Osteoblast (primary cell): ENCODE data around the gene XKR8. TPM values are rescaled to one million over a fixed set of nuclear protein-coding genes. Genes with fewer than 3 reads are reported as not detected.
A peak's percentile ranks its signal among the peaks of the same experiment; 100 is the strongest.

ENCODE experiments used
- DNase-seq: peaks from one replicate; pipeline ENCODE4 v3.0.0; 2011; ENCODE audit warnings: low spot score, mixed read lengths; ENCODE audit not compliant: insufficient read length; ENCODE audit errors: missing footprints
- H2AFZ ChIP-seq: 2 replicates; pipeline ENCODE4 v1.6.0; 2011; ENCODE audit warnings: mild to moderate bottlenecking, low read length
- H3K27ac ChIP-seq: 2 replicates; pipeline ENCODE4 v1.5.1; 2011; ENCODE audit warnings: mild to moderate bottlenecking, low read depth, low read length, moderate library complexity
- H3K27me3 ChIP-seq: 2 replicates; pipeline ENCODE4 v1.6.0; 2012; ENCODE audit warnings: mild to moderate bottlenecking, control low read depth, inconsistent platforms, low read length, moderate library complexity; ENCODE audit not compliant: insufficient read depth
- H3K36me3 ChIP-seq: 2 replicates; pipeline ENCODE4 v1.5.1; 2011; ENCODE audit warnings: mild to moderate bottlenecking, low read length, control low read depth, moderate library complexity; ENCODE audit not compliant: insufficient read depth
- H3K4me1 ChIP-seq: 2 replicates; pipeline ENCODE4 v1.5.1; 2011; ENCODE audit warnings: mild to moderate bottlenecking, low read length, control low read depth, moderate library complexity; ENCODE audit not compliant: insufficient read depth
- H3K4me2 ChIP-seq: 2 replicates; pipeline ENCODE4 v1.6.0; 2011; ENCODE audit warnings: mild to moderate bottlenecking, low read length; ENCODE audit not compliant: insufficient read depth
- H3K4me3 ChIP-seq: fragments of 200-600 bp; sonication (generic); 3 replicates; pipeline ENCODE4 v1.5.1; 2012; ENCODE audit warnings: mild to moderate bottlenecking, low read length, inconsistent platforms; ENCODE audit not compliant: insufficient read depth
- H3K79me2 ChIP-seq: 2 replicates; pipeline ENCODE4 v1.6.0; 2012; ENCODE audit warnings: mild to moderate bottlenecking, low read length, control low read depth, inconsistent platforms; ENCODE audit not compliant: insufficient read depth
- H3K9me3 ChIP-seq: 2 replicates; pipeline ENCODE4 v1.5.1; 2011; ENCODE audit warnings: low read depth, low read length, control low read depth
- H4K20me1 ChIP-seq: 2 replicates; pipeline ENCODE4 v1.6.0; 2012; ENCODE audit warnings: mild to moderate bottlenecking, low read length, control low read depth; ENCODE audit not compliant: insufficient read depth
- total RNA-seq: library from RNA; depleted of rRNA; stranded (reverse); fragments of >200 nt; gene quantifications from 2 replicates; pipeline ENCODE4 v1.2.3, GENCODE V29; 2012
- TF ChIP-seq, protein P1 (sequence below): IDR thresholded peaks from 2 replicates; pipeline ENCODE4 v1.5.1; 2011; ENCODE audit warnings: mild to moderate bottlenecking, low read depth, low read length, moderate library complexity; ENCODE audit errors: extremely low read depth

The XKR8 gene
- total RNA-seq, 1 donor: 9.4 TPM

DNA sequence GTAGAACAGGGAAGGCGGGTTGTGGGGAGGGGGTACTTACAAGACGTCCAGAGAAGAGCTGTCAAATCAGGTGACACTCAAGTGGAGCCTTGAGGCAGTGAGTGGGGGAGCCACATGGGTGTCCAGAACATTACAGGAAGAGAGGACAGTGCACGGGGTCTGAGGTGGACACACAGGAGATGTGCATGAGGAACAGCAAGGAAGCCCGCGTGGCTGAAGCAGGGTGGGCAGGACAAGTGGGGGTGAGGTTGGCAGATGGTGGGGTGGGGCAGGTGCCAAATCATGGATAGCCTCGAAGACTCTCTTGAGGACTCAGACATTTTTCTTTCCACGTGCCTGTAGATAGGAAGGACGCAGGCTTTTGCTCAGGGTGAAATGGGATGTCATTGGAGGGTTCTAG is 24.1 kb upstream of the XKR8 start:
- Histone ChIP-seq H3K36me3 (no peaks in the 10 kb centered on the region), H4K20me1 (no peaks in the 10 kb centered on the region), H3K4me1 (peaks cover 24% of the 10 kb centered on the region), H3K27ac (no peak overlapping the region), H2AFZ (no peak overlapping the region), H3K4me2 (peak overlapping the region; percentile 78), H3K79me2 (no peaks in the 10 kb centered on the region), H3K4me3 (no peak overlapping the region), H3K9me3 (no peaks in the 10 kb centered on the region), H3K27me3 (peaks cover 17% of the 10 kb centered on the region)
- no peak for DNase-seq
- TF ChIP-seq, protein P1, sequence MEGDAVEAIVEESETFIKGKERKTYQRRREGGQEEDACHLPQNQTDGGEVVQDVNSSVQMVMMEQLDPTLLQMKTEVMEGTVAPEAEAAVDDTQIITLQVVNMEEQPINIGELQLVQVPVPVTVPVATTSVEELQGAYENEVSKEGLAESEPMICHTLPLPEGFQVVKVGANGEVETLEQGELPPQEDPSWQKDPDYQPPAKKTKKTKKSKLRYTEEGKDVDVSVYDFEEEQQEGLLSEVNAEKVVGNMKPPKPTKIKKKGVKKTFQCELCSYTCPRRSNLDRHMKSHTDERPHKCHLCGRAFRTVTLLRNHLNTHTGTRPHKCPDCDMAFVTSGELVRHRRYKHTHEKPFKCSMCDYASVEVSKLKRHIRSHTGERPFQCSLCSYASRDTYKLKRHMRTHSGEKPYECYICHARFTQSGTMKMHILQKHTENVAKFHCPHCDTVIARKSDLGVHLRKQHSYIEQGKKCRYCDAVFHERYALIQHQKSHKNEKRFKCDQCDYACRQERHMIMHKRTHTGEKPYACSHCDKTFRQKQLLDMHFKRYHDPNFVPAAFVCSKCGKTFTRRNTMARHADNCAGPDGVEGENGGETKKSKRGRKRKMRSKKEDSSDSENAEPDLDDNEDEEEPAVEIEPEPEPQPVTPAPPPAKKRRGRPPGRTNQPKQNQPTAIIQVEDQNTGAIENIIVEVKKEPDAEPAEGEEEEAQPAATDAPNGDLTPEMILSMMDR: no peak

DNA sequence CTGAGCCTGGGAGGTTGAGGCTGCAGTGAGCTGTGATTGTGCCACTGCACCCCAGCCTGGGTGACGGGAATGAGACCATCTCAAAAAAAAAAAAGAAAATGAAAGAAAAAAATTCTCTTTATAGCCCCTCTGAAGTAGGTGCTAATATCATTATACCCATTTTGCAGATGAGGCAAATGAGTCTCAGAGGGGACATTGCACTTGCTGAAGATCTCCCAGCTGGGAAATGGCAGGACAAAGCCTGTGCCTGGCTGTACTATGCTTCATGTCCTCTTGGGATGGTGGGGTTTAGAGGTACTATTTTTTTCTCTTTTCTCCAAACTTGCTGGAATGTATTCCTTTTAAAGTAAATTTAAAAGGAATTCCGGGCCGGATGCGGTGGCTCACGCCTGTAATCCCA is 23.4 kb upstream of the XKR8 start:
- no peak overlapping the region for H3K27ac ChIP-seq
- H4K20me1 ChIP-seq: no peaks in the 10 kb centered on the region
- no peak overlapping the region for H2AFZ ChIP-seq
- TF ChIP-seq, protein P1: no peak
- no peaks in the 10 kb centered on the region for H3K36me3 ChIP-seq
- peaks cover 24% of the 10 kb centered on the region for H3K4me1 ChIP-seq
- peaks cover 17% of the 10 kb centered on the region for H3K27me3 ChIP-seq
- H3K79me2 ChIP-seq: no peaks in the 10 kb centered on the region
- H3K4me3 ChIP-seq: no peak overlapping the region
- H3K4me2 ChIP-seq: no peak overlapping the region
- no peaks in the 10 kb centered on the region for H3K9me3 ChIP-seq
- no peak for DNase-seq

DNA sequence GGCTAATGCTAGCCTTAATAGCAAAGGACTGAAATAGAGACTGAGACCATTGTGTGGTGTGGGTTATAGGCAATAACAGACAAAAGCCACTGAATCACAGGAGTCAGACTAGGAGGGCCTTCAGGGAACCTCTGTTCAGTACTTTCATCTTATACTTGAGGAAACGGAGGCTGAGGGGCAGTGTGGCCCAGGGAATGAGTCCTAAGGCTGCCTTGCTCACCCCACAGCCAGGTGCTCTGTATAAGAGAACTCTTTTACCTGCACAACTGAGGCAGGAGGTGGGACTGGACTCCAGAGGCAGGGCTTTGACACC is 22.3 kb upstream of the XKR8 start:
- no peak overlapping the region for H3K27ac ChIP-seq
- peaks cover 17% of the 10 kb centered on the region for H3K4me1 ChIP-seq
- no peaks in the 10 kb centered on the region for H3K9me3 ChIP-seq
- peak; percentile 52 for DNase-seq
- H4K20me1 ChIP-seq: no peaks in the 10 kb centered on the region
- H3K27me3 ChIP-seq: peaks cover 17% of the 10 kb centered on the region
- TF ChIP-seq, protein P1: no peak
- no peak overlapping the region for H2AFZ ChIP-seq
- no peaks in the 10 kb centered on the region for H3K36me3 ChIP-seq
- no peaks in the 10 kb centered on the region for H3K79me2 ChIP-seq
- H3K4me2 ChIP-seq: no peak overlapping the region
- no peak overlapping the region for H3K4me3 ChIP-seq

DNA sequence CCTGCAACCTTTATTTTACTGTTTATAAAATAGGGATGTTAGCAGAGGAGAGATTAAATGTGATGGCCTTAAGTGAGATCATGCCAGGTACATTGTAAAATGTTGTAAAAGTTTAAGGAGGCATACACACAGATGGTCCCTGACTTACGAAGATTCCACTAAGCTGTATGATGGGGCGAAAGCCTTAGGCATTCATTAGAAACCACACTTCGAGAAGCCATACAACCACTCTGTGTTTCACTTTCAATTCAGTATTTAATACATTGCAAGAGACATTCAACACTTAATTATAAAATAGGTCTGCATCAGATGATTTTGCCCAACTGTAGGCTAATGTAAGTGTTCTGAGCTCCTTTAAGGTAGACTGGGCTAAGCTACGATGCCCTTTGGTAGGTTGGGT is 21.3 kb upstream of the XKR8 start:
- Histone ChIP-seq H3K4me1 (peaks cover 15% of the 10 kb centered on the region), H3K36me3 (no peaks in the 10 kb centered on the region), H2AFZ (no peak overlapping the region), H3K27ac (no peak overlapping the region), H3K27me3 (peaks cover 17% of the 10 kb centered on the region), H3K4me2 (no peak overlapping the region), H3K79me2 (no peaks in the 10 kb centered on the region), H4K20me1 (no peaks in the 10 kb centered on the region), H3K9me3 (no peaks in the 10 kb centered on the region), H3K4me3 (no peak overlapping the region)
- TF ChIP-seq, protein P1: no peak
- peak; percentile 13 for DNase-seq
